ENCODE measurements around the gene MALRD1.

Gene MALRD1

DNA sequence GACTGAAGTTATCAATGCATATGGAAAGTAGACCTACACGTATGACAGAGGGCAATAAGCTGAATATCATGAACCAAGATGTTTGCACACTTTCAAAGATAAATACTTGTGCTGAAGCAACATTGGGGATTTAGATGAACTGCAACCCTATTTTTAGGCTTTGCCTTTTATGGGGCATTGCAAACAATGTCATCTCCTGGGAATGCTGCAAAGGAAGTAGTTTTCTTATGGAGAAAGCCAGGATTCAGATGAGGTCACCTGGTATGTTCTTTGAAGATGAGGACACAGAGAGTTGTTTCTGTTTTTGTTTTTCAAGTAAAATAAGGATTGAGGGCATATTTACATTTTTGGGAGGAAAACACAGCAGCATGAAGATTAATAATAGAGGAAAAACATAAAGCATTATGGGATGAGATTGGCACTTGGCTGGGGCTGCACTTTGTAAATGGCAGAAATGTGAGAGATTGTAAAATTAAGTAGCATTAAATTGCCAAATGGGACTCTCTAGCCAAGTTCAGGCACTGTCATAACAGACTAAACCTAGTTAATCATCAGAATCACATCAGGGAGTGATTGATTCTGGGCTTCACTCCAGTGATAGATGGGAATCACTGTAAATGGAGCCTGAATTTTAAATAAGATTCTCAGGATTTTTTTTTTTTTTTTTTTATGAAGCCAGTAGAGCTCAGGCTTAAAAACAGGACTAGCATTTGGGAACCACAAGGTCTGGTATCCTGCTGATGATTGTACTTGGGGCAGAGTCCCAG lies 63.1 kb downstream of the MALRD1 start:
- DNase-seq, result no peak

DNA sequence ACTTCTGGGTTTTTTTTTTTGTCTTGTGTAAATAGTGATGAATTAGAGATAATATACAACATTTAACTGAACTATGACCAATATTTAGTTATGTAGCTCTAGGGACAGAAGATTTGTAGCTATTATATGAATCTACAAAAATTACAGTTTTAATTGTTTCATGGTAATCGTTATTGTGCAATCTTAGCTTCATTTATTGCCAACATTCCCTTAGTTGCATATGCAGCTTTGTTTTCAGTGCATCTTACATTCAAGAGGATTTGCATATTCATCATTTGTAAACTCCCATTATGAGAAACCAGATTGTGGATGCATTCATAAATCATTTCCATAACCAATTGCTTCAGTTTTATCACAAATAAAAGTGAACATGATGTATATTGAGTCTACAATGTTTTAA lies 68.8 kb downstream of the MALRD1 start:
- DNase-seq, result no peak

DNA sequence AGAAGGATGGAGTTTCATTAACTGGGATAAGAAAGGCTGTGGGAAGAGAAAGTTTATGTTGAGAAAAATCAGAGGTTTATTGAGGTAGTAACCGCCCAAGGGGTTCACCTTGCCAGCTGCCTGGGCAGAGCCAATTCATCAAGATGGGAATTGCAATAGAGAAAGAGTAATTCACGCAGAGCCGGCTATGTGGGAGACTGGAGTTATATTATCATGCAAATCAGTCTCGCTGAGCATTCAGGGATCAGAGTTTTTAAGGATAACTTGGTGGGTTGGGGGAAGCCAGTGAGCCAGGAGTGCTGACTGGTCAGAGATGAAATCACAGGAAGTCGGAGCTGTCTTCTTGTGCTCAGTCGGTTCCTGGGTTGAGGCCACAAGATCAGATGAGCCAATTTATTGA lies 70.6 kb downstream of the MALRD1 start:
- DNase-seq, result no peak

DNA sequence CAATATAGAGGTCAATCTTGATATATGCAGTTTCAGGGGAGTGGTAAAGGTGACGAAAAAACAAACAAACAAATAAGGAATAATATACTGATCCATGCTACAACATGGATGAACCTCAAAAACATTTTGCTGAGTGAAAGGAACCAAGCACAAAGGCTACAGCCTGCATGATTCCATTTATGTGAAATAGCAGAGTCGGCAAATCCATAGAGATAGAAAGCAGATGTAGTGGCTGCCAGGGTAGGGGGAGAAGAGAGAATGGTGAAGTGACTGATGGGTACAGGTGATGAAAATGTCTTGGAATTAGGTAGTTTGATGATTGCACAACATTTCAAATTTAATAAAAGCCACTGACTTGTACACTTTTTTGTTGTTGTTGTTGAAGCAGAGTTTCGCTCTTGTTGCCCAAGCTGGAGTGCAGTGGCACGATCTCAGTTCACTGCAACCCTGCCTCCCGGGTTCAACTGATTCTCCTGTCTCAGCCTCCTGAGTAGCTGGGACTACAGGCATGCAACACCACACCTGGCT lies 71.8 kb downstream of the MALRD1 start:
- DNase-seq, result no peak

DNA sequence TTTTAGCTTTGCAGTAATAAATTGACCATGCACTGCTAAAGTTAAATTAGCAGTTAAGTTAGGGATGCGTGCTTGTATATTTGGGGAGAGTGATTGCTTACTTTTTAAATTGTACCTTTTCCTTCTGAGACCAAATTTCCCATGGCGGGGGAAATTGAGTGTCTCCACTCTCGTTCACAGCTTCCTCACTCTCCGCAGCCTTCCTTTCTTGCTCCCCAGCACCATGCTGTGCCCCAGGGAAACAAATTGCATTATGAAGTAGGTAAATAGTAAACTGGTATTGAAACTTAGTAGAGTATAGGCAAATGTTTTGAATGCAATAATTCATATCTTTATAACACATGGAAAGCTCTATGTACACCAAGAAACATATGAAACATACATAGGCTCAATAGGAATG lies 85.4 kb downstream of the MALRD1 start:
- DNase-seq, result no peak

DNA sequence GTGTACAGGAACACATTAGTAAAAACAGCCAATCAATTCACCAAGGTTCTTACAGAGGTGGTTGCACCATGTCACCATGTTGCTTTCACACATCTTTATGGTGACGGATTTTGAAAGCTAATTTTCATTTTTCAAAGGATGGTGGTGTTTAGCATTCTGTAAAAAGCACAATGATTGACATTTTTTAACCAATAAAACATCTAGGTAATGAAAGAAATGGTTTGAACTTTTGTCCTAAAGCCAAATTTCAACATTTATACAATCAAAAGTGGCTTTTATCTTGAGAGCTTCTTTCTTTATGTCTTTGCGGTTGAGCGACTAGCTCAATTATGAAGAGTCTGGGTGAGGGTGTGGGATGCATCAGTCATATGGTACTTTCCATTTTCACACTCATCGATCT lies 94.4 kb downstream of the MALRD1 start:
- no peak for DNase-seq

DNA sequence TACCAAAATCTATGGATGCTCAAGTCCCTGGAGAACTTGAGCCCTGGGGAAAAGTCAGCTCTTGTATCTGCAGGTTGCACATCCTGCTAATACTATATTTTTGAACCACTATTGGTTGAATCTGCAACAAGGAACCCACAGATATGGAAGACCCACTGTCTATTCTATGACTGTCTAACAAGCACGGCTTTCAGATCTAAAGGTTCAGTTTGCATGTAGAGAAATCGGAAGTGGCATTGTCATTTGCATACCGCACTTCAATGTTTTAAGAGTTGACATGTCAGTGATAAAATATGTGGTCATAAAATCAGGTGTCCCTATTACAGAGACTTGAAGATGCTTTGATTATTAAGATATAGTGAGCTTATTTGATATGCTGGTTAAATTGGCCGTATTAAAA lies 95.6 kb downstream of the MALRD1 start:
- no peak for DNase-seq

DNA sequence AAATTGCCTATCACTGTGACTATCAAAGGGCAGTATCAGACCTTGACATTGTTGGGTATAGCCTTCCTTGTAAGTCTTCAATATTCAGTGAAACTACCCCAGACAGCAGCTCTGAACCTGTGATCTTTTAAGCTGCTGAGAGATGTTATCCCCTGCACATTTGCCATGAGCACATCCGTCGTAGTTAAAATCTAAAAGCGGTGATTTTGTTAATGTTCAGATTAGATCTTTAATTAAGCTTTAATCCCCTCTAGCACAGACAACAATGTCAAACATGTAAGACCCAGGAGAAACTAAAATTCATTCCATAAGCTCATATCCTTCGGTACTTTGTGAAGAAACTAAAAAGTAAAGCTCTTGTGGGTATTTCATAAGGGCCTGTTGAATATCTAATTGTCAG lies 105.8 kb downstream of the MALRD1 start:
- DNase-seq, result no peak

DNA sequence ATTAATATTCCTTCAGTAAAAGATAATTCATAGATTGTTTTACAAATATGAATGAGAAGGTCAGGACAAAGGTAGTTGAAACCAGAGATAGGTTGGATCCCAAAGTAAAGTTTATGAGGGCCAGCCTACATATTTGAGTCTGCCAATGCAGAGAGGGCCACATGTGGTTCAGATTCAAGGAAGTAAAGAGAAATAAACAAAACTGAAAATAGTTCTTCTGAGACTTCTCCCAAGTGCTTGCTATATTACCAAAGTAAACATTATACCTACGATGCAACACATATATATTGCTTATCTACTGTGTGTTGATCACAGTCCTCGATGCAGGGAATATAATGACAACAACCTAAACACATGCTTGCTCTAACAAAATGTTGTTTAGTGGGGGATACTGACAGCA lies 109.8 kb downstream of the MALRD1 start:
- no peak for DNase-seq

DNA sequence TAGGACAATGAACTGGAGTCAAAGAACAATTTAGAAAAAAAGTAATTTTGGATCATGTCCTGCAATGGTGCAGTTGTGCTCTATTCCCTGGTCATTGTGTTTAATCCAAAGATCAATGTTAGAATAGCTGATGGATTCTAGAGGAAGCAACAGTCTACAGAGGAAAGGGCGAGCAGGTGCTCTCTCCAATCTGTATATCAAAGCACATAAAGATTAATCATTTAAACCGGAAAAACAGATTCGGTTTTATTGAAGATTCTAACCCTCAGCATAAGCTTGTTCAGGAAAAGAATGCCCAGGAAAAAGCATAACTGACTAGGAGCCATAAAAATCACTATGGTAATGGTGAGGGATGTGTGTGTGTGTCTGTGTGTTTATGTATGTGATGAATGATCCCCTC lies 110.3 kb downstream of the MALRD1 start:
- DNase-seq, result no peak

DNA sequence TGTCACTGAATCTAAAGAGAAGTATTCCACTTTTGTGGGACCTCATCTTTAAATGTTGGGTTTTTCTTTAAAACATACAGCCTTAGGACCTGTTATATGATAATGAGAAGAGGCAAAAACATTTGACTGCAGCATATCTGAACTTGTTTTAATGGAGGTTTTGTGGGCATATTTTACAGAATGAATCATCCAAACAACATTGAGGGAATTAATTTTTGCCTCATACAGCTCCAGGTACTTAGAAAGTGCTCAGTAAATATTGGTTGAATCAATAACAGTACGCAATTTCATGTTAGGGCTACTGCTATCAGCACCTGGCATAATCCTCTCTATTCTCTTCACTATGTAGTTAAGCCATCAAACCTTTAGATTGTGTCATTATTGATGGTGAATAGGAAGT lies 115.9 kb downstream of the MALRD1 start:
- no peak for DNase-seq

DNA sequence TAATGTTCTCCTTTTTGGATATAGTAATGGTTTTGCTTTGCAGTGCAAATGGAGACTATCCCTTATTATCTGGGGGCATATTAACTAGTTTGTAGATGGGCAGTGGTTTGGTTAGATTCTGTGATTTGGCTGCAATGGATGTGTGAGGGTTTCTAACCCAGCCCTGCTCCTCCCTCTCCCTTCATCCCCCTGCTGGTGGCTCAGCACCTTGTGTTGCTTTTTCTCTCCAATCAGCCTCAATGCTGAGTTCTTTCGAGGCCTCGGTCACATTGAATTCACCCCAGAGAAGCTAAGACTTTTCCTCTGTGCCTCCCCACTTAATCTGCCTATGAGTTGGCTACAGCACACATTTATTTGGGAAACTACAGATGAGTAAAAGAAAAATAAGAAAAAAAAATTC lies 120.0 kb downstream of the MALRD1 start:
- no peak for DNase-seq

DNA sequence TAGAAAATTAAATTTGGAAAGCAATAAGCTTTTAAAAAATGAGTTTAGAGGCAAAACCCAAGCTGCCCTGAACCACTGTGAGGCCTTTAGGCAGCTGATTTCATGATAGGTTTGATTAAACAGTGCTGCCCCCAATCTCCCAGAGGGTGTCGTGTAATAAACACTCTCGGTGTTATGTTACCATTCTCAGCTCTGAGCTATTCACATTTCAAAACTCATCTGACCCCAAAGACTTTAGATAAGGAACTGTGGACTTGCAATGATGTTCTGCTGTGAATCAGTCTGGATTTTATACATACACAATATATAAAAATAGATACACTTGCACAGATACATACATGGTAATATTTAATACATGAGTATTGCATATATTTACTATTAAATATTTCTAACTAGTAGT lies 120.4 kb downstream of the MALRD1 start:
- no peak for DNase-seq

DNA sequence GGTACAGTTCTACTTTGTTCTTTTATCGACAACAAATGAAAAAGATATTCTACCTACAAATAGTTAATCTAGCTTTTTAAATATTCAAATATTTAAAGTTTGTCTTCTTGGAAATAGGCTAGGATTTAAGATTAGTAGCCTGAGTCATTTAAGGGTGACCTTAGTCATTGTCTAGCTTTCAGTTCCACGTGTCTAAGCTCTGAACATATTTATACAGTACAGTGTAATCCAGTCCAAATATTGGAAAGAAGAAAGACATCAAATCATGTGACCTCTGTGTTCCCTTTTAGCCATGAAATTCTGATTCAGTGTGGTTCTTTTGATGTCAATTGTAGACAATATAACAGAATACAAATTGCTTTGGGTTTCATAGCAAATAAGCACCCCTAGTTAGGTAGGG lies 121.1 kb downstream of the MALRD1 start:
- no peak for DNase-seq

DNA sequence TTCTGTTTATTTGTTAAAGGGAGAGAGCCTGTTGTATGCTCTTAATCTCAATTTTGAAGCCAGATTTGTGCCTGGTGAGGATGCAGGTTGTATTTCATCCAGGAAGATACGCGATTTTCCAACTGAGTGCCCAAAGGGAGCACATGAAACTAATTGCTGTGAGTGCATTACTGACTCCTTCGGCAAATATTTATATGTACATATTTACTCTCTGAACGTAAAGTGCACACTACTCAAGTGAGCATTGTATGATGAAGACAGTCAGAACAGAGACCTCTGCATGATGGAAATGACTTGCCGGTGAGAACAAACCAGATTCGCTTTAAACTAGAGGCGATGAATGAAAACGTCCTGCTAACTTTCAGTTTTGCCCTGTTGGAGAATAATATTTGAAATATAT lies 130.1 kb downstream of the MALRD1 start:
- no peak for DNase-seq

DNA sequence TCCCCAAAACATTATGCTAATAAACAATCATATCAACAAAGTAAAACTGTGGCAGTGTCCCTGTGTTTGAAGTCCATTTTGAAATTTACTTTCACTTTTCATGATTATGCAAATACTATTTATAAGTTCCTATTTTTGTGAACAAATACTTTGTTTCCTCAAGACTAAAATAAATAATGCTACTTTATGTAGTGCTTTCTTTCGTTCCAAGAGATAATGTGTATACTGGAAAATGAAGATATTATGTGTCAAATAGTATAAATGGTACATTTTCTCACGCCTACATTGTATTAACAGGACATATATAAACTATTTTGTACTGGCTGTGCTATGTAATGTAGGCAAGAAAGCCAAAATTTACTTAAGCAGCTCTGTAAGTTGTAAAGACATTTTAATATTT lies 136.3 kb downstream of the MALRD1 start:
- no peak for DNase-seq

DNA sequence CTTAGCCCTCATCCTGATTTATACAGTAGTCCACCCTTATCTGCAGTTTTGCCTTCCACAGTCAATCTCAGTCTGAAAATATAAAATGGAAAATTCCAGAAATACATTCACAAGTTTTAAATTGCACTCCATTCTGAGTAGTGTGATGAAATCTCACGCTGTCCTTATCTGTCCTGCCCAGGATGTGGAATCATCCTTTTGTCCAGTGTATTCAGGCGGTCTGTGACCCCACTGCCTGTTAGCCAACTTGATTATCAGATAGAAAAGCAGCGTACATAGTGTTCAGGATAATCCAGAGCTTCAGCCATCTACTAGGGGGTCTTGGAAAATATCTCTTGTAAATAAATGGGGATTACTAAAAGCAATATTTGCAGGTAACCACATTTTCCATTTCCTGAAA lies 146.3 kb downstream of the MALRD1 start:
- DNase-seq, result no peak

DNA sequence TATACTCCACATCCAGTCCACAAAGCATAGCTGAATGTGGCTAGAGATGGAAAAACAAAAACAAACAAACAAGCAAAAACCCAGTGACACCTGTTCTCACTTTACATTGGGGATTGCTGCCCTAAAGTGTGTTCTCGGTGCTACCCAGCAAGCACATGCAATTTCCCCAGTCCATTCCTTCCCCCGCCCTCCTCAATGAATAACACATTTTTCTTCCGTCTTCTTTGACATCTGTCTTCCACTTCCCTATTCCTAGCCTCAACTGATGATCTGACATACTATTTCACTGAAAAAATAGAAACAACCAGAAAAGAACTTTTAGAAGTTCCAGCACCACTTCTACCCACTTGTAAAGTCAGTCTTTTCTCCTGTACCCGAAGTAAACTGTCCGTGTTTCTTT lies 147.1 kb downstream of the MALRD1 start:
- DNase-seq, result no peak

DNA sequence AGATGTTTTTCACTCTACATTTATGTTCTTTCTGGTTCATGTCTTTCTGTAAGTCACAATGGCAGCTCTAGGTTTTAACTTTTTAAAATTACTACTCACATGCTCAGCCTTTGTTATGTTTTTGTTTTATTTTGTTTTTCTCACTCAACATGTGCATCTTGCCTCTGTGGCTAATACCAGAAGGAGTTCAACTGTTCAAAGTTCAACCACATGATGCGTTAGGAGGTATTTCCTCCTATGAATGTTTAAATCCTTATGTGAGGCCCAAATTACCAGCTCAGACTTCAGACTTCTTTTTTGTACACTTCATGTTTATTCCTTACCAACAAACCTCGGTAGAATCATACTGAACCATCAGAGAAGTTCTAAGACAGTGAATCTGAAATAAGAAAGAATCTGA lies 151.6 kb downstream of the MALRD1 start:
- DNase-seq, result no peak

DNA sequence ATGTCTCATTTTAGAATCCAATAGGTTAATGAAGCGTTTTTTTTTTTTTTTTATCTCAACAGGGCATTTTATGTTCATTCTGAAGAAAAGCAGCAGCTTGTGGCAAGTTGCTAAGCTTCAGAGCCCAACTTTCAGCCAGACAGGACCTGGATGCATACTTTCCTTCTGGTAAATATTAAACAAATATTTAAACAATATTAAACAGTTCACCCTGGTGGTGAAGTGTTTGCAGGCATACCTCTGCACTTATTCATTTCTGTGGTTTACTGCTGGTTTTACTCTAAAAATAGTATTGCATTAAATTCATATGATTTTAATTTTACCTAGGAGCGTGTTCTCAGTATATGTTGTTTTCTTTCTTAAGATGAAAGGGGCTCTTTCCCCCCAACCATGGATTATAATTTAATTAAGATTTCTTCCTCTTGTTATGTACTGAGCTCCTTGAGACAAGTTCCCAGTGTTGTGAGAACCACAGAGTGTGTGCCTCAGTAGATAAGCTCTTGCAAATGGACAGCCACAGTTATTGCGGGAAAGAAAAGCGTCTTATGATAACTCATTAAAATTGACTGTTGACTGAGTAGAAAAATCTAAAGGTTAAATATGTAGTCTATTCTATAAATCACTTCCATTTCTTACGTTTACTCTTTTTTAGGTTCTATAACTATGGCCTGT lies 155.8 kb downstream of the MALRD1 start:
- no peak for DNase-seq

DNA sequence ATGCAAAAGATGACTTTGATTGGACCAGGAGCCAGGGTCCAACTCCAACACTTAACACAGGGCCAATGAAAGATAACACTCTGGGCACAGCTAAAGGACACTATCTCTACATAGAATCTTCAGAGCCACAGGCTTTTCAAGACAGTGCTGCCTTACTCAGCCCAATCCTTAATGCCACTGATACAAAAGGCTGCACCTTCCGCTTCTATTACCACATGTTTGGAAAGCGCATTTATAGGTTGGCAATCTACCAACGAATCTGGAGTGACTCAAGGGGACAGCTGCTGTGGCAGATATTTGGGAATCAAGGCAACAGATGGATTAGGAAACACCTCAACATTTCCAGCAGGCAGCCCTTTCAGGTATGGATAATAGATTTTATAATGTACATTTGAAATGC lies 160.7 kb downstream of the MALRD1 start:
- no peak for DNase-seq

DNA sequence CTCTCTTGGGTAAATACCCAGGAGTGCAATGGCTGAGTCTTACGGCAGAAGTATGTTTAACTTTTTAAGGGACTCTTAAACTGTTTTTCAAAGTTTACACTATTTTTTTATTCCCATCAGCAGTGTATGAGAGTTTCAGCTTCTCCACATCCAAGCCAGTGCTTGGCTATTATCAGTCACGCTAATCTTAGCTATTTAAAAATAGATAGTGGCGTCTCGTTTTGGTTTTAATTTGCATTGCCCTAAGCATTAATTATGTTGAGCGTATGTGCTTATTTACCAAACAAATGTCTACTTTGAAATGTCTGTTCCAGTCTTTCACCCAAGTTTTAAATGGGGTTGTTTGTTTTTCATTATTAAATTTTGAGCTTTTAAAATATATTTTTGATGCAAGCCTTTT lies 164.0 kb downstream of the MALRD1 start:
- DNase-seq, result no peak

DNA sequence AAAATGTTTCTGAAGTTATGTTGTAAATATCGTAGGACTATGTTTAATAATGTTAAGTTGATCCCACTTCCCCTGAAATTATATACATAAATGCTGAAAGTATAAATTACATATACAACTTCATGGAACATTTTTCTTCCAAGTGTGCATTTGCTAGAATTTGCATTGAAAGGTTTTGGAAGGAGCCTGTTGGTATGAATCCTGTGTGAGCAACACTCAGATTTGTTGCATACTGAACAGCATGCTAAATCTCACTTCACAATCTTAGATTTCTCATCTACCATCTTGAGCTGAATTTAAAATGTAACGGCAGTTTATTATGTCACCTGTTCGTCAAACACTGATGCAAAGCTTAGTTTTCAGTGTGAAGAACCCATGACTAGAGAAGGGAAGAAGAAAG lies 172.6 kb downstream of the MALRD1 start:
- no peak for DNase-seq

DNA sequence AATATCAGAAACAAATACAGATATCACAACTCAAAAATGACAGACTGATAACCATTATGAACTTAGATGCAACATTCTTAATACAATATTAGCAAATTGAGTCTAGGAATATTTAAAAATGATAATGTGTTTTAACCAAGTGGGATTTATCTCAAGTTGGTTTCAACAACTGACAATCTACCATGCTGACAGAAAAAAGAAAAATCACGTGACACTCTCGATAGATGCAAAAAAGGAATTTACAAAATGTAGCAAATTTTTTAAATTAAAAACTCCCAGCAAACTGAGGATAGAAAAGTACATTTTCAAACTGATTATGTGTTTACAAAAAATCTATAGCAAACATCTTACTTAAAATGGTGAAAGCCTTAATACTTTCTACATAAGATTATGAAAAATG lies 177.4 kb downstream of the MALRD1 start:
- DNase-seq, result no peak

DNA sequence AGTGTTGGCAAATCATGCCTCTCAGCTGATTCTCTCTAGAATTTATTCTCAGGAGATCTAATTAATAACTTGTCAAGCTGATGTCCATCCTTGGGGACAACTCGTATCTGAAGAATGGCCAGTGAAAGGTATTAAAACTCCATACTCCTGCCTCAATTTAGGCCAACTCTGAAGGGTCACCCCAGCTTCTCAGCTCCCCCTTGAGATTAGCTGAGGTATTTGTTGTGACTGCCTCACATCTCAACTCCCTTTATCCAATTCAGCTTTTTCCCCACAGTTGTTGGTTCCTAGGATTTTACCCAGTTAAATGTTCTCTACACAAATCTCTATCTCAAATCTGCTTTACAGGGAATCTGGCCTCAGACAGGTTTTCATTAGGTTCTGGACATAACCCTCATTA lies 182.4 kb downstream of the MALRD1 start:
- no peak for DNase-seq
